Tongue (tissue), 2 donors: ENCODE data around the gene SLC6A15. TPM values are rescaled to one million over a fixed set of nuclear protein-coding genes. Genes with fewer than 3 reads are reported as not detected.

Experiments
- DNase-seq: peaks from one replicate; pipeline ENCODE4 v3.0.0-alpha.2; 2015
- total RNA-seq: library from RNA; depleted of rRNA; stranded (reverse); fragments of >200 nt; gene quantifications from one replicate; pipeline ENCODE4 v1.2.3, GENCODE V29; 2014

SLC6A15 gene
- total RNA-seq, 1 donor from 2014 or later: 7.9 TPM

DNA sequence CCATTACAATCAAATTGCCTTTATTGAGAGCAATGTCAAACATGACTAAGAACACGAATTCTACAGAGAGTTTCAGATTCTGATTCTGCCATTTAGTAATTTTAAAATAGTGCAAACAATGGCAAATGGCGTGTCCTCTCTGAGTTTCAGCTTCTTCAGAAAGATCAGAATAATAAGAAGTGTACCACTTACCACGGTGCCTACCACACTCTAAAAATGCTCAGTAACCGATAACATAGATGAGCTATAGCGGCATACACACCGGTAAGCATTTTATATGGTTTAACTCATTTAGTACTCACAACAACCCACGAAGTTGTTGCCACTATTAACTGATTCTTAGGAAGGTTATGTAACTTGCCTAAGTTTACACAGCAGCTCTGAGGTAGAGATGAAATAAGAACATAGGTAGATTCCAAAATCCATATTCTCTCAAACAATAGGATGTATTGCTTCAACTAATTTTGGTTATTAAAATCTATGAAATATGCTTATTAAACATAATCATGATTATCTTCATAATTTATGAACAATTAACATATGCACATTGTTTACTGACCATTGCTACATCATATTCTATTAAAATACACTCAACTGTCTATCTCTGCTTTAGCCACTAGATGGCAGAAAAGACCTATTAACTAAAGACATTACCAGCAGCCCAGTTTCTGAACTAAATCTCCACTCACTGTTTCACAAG lies 38.3 kb downstream of the SLC6A15 start:
- peak; percentile 75 for DNase-seq

DNA sequence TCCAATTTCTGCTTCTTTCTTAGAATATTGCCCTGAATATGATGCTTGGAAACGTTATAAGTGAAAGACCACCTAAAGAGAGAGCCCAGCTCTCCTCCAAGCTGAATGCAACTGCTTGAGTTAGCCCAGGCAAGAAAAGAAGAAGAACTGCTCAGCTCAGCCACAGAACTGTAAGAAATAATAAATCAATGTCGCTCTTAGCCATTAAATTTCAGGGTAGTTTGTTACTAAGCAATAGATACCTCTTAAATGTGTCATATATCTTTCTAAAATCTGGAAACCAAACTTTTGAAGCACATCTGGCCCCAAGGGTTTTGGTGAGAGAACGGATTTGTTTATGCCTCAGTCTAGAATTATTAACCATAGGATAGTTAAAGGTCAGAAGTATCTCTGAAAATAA lies 50.4 kb downstream of the SLC6A15 start:
- DNase-seq: no peak

DNA sequence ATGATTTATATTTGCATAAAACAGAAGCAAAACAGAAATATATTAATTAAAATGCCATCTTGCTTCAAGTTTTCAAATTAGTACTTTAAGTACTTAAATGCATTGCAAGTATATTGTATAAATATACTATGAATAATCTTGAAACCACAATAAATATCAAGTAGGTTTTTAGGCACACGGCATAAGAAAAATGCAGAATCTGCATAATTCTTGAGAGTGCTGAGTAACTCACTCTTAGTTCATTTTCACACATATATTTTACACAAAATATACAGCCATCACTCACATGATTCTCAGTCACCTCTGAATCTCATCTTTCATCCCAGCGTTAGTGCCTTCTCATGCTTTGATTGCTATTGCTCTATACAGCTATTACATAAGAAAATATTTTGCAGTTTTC lies 51.9 kb downstream of the SLC6A15 start:
- DNase-seq: no peak

DNA sequence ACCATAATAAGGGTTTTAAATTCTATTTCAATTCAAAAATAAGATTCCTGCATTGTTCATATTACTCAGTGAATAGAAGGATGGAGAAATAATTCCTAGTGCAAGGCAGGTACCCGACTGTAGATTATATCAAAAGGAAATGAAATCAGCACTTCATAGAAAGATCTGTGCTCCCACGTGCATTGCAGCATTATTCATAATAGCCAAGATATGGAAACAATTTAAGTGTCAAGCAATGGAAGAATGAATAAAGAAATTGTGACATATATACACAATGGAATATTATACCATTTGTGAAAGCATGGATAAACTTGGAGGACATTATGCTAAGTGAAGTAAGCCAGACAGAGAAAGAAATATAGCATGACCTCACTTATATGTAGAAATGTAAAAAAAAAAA lies 53.8 kb downstream of the SLC6A15 start:
- no peak for DNase-seq

GRCh38 chr12:84857525-84858208 lies 54.9 kb downstream of the SLC6A15 start:
- DNase-seq: no peak

DNA sequence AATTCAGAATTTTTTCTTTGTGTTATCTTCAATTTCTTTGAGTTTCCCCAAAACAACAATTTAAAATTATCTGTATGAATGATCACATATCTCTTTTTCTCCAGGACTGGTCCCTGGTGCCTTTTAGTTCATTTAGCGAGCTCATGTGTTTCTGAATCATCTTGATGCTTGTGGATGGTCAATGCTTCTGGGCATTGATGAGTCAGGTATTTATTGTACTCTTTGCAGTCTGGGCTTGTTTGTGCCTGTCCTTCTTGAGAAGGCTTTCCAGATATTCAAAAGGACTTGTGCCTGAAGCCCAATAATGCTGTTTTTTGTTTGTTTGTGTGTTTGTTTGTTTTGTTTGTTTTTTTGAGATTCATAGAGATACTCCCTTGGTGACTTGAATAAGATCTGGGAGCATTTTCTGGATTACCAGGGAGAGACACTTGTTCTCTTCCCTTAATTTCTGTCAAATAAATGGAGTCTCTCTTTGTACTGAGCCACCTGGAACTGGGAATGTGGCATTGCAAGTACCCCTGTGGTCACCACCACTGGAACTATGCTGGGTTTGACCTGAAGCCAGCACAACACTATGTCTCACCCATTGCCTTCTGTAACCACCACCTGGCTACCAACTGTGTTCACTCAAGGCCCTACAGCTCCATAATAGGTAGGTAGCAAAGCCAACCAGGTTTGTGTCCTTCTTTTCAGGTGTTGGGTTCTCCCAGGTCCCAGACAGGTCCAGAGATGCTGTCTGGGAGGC lies 56.3 kb downstream of the SLC6A15 start:
- no peak for DNase-seq

DNA sequence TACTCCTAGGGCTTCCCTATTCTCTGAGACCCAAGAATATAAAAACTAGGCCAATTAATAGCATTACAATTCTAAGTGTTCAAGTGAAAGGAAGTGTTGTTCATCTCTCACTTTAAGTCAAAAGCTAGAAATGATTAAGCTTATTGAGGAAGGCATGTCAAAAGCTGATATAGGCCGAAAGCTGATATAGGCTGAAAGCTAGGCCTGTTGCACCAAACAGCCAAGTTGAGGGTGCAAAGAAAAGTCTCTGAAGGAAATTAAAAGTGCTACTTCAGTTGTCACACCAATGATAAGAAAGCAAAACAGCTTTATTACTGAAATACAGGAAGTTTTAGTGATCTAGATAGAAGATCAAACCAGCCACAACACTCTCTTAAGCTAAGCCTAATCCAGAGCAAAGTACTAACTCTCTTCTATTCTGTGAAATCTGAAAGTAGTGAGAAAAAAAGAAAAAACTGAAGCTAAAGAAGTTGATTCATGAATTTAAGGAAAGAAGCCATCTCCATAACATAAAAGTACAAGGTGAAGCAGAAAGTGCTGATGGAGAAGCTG lies 68.9 kb downstream of the SLC6A15 start:
- DNase-seq: no peak

DNA sequence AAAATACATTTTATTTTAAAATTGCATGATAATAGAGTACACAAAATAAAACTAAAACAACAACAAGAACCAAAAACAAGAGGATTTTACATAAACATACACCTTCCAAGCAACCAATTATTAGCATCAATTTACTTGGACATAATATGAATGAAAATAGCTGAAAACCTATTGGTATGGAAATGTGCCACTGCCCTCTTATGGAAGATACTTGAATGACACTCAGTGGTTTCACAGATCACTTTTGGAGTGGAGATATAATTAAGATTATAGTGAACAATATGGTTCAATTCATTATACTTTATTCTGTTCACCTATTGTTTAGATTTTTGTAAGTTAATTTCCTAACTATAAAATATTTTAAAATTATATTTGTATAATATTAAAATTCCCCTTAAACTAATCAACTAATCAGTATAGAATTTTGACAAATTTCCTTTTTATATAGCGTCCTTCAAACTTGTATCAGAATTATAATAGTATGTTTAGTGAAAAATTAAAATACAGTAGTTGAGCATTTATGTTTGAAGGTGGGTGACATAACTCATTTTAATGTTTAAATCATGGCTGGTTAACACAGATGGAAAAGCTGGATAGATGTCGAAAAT lies 70.1 kb downstream of the SLC6A15 start:
- DNase-seq: peak; percentile 69

- DNase-seq: peak; percentile 6
Measured at GRCh38 chr12:84841591-84841990, 71.0 kb downstream of the SLC6A15 start.

DNA sequence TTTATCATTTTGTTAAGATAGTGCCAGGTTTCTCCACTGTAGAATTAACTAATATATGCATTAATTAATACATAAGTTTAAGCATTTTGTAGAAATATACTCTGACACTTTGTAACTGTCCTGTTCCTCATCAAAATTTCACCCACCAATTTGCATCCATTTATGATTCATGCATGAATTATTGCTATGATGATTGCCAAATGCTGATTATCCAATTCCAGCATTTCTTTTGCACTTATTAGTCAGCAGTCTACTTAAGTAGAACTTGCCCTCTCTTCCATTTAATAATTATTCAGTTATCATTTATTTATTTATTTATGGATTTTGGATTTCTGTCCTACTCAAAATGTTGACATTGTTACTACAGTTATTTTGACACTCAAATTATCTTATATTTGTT lies 72.2 kb downstream of the SLC6A15 start:
- no peak for DNase-seq

GRCh38 chr12:84826925-84827324 lies 85.7 kb downstream of the SLC6A15 start:
- no peak for DNase-seq

- no peak for DNase-seq
Measured at GRCh38 chr12:84825149-84825548, 87.5 kb downstream of the SLC6A15 start.

DNA sequence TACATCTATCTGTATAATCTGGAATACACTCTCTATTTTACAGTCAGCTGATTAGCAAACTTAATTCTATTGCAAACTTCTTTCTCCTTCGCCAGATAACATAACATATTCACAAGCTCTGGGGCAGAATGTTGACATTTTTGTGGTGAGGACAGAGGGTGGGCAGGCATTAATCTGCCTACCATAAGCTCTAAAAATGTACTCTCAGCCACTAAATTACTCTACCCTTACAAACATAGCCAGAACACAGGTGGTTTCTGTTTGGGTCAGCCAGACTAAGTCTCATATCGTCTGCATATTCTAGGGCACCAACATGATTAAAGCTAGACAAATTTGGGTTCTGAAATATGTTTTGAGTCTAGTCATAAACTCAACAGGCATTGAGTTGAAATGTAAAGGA lies 90.1 kb downstream of the SLC6A15 start:
- DNase-seq: no peak

DNA sequence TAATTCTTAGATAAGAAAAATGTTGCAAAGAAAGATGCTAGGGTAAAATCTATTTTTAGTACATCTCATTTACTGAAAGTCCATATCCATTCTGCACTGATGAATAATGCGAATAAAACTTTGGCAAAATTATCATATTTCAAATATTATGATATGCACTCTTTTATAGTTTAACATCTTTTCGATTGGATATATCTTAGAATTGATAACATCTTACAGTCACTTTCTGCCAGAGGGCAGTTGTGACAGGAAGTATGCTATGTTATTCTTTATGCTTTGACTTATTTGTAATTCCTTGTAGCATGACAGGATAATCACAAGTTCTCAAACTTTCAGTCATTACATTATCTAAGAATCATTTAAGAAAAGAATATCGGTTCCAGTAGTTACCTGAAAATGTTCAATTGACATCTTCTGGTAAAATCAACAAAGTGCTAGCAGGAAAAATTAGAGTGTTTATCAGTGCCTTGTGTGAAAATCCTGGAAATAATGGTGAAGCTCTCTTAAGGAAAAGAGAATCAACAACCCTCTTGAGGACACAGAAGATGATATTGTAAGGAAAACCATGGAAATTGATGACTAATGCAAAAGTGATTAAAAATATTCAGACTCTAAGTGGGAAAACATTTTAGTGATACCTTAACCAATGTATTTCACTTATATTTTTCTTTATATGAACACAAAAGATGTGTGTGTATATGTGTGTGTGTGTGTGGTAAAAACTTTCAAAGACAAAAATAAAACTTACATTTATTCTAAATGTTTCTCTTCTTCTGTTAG lies 95.5 kb downstream of the SLC6A15 start:
- no peak for DNase-seq

DNA sequence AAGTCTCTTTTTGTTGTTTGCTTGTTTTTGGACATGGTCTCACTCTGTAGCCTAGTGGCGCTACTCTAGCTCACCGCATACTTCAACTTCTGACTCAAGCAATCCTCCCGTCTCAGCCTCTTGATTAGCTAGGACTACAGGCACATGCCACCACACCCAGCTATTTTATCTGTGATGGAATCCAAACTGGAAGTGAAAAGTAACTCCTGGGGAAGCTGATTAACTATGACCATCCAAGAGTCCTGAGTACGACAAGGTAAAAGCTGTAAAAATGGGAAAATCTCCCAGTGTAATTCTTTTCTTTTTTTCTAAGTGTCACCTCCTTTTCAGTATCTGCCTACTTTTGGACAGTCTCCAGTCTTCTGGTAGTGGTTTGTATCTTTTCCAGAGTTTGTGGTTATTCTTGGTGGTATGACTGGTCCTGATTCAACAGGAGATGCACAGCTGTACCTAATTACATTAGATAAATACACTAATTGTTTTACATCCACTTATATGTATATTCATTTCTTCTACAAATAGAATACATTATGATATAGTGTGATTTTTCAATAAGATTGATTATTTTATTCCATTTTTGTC lies 97.8 kb downstream of the SLC6A15 start:
- DNase-seq: no peak

GRCh38 chr12:84813780-84814663 lies 98.6 kb downstream of the SLC6A15 start:
- no peak for DNase-seq

- no peak for DNase-seq
Measured at GRCh38 chr12:84811291-84811690, 101.3 kb downstream of the SLC6A15 start.

DNA sequence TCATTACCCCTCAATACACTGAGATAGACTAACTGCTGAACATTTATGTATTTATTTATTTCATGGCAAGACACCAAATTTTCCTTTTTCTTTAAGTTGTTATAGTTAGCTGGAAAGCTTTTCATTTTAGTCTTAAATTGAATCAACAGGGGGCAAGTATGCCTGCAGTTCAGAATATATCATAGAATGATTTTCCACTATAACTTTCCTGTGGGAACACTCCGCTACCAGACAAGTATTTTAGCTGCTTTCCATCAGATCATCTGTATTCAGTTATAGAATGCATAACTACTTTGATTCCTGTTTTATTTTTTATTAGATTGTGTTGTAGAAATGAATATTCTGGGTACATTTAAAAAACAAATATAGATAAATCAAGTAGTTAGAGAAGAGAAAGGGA lies 102.0 kb downstream of the SLC6A15 start:
- DNase-seq: peak; percentile 11
